OCI-LY1 (cell line): ENCODE results near the gene VPS52.
A peak's percentile ranks its signal among the peaks of the same experiment; 100 is the strongest.

ENCODE experiments used
- H2AFZ ChIP-seq: fragments of 200-600 bp; sonication (generic), shearing (Covaris generic); 2 replicates; pipeline ENCODE4 v1.6.0; 2014; ENCODE audit warnings: antibody characterized with exemption, mild to moderate bottlenecking, low read length
- H3F3A ChIP-seq: fragments of 200-600 bp; sonication (generic), shearing (Covaris generic); 2 replicates; pipeline ENCODE4 v1.6.0; 2014; ENCODE audit warnings: mild to moderate bottlenecking, antibody characterized with exemption, low read length, moderate library complexity; ENCODE audit not compliant: insufficient read depth
- H3K27ac ChIP-seq: fragments of 200-600 bp; sonication (generic); 2 replicates; pipeline ENCODE4 v1.5.1; 2014; ENCODE audit warnings: low read length, mixed run types, mild to moderate bottlenecking, low read depth; ENCODE audit not compliant: poor library complexity, severe bottlenecking
- H3K27me3 ChIP-seq: fragments of 200-600 bp; sonication (generic); 2 replicates; pipeline ENCODE4 v1.6.0; 2014; ENCODE audit warnings: antibody characterized with exemption, mild to moderate bottlenecking, low read length, moderate library complexity; ENCODE audit not compliant: insufficient read depth
- H3K36me3 ChIP-seq: fragments of 200-600 bp; sonication (generic); 2 replicates; pipeline ENCODE4 v1.6.1; 2014; ENCODE audit warnings: mild to moderate bottlenecking, antibody characterized with exemption, low read length, moderate library complexity, mixed read lengths; ENCODE audit not compliant: insufficient read depth
- H3K4me1 ChIP-seq: fragments of 200-600 bp; sonication (generic); 2 replicates; pipeline ENCODE4 v1.5.1; 2014; ENCODE audit warnings: mild to moderate bottlenecking, low read length, moderate library complexity; ENCODE audit not compliant: insufficient read depth, severe bottlenecking
- H3K4me2 ChIP-seq: fragments of 200-600 bp; sonication (generic), shearing (Covaris generic); 2 replicates; pipeline ENCODE4 v1.6.1; 2014; ENCODE audit warnings: low read length
- H3K4me3 ChIP-seq: fragments of 200-600 bp; sonication (generic); 2 replicates; pipeline ENCODE4 v1.5.1; 2014; ENCODE audit warnings: low read length, low read depth, mild to moderate bottlenecking, mixed read lengths; ENCODE audit not compliant: poor library complexity, severe bottlenecking
- H3K79me2 ChIP-seq: fragments of 200-600 bp; shearing (Covaris generic); 2 replicates; pipeline ENCODE4 v1.6.1; 2016; ENCODE audit warnings: mixed run types, low read length, mixed read lengths; ENCODE audit not compliant: insufficient read depth
- H3K9ac ChIP-seq: fragments of 200-600 bp; sonication (generic), shearing (Covaris generic); 2 replicates; pipeline ENCODE4 v1.6.1; 2014; ENCODE audit warnings: mild to moderate bottlenecking, low read length, mixed read lengths
- H3K9me2 ChIP-seq: fragments of 200-600 bp; sonication (generic), shearing (Covaris generic); 2 replicates; pipeline ENCODE4 v1.6.1; 2014; ENCODE audit warnings: low read depth, mild to moderate bottlenecking, low read length, mixed read lengths
- H3K9me3 ChIP-seq: fragments of 200-600 bp; shearing (Covaris generic); 2 replicates; pipeline ENCODE4 v1.6.1; 2014; ENCODE audit warnings: low read length, mixed read lengths
- H4K20me1 ChIP-seq: fragments of 200-600 bp; sonication (generic), shearing (Covaris generic); 2 replicates; pipeline ENCODE4 v1.6.0; 2016; ENCODE audit warnings: mild to moderate bottlenecking, low read length; ENCODE audit not compliant: insufficient read depth
- CTCF ChIP-seq: fragments of 200-600 bp; sonication (generic), shearing (Covaris generic); IDR thresholded peaks from 2 replicates; pipeline ENCODE4 v1.5.1; 2017; ENCODE audit warnings: mild to moderate bottlenecking, antibody characterized with exemption, low read length, moderate library complexity, mixed read lengths
- EZH2 ChIP-seq: fragments of 200-600 bp; sonication (generic), shearing (Covaris generic); IDR thresholded peaks from 2 replicates; pipeline ENCODE4 v1.8.0; 2017; ENCODE audit warnings: borderline replicate concordance, mixed run types, mild to moderate bottlenecking, antibody characterized with exemption, low read length, moderate library complexity, mixed read lengths

Gene VPS52

GRCh38 chr6:33213166-33213988 is 58.3 kb downstream of the VPS52 start:
- no peaks in the 10 kb centered on the region for H3K9me3 ChIP-seq
- H3F3A ChIP-seq, result no peaks in the 10 kb centered on the region
- H2AFZ ChIP-seq, result no peak overlapping the region
- no peak overlapping the region for H3K9ac ChIP-seq
- no peaks in the 10 kb centered on the region for H3K79me2 ChIP-seq
- H3K4me2 ChIP-seq, result peak overlapping the region; percentile 6; the same call in 1 of the 2 replicates
- TF ChIP-seq EZH2, result no peak
- no peak for TF ChIP-seq CTCF
- no peak overlapping the region for H3K4me3 ChIP-seq
- H3K27me3 ChIP-seq, result 0 out of 2 replicates have a peak, but pooled peaks cover 3% of the 10 kb centered on the region
- peaks cover 7% of the 10 kb centered on the region for H3K4me1 ChIP-seq
- H3K27ac ChIP-seq, result no peak overlapping the region
- no peaks in the 10 kb centered on the region for H3K9me2 ChIP-seq
- H4K20me1 ChIP-seq, result no peaks in the 10 kb centered on the region
- H3K36me3 ChIP-seq, result peaks cover 14% of the 10 kb centered on the region

GRCh38 chr6:33212857-33213165 is 58.9 kb downstream of the VPS52 start:
- Histone ChIP-seq H3K27ac (no peak overlapping the region), H3K36me3 (peaks cover 14% of the 10 kb centered on the region), H3K9me3 (no peaks in the 10 kb centered on the region), H3K4me3 (no peak overlapping the region), H3K9ac (no peak overlapping the region), H2AFZ (no peak overlapping the region), H3K27me3 (0 out of 2 replicates have a peak, but pooled peaks cover 3% of the 10 kb centered on the region), H3K9me2 (no peaks in the 10 kb centered on the region), H3K79me2 (no peaks in the 10 kb centered on the region), H3K4me2 (no peak overlapping the region; the same call in 1 of the 2 replicates), H4K20me1 (no peaks in the 10 kb centered on the region), H3K4me1 (peaks cover 10% of the 10 kb centered on the region), H3F3A (no peaks in the 10 kb centered on the region)
- TF ChIP-seq EZH2 (no peak), CTCF (no peak)

GRCh38 chr6:33211666-33212422 is 59.8 kb downstream of the VPS52 start:
- Histone ChIP-seq H3K4me3 (no peak overlapping the region), H3K4me1 (peaks cover 19% of the 10 kb centered on the region), H3K79me2 (no peaks in the 10 kb centered on the region), H3K9me3 (no peaks in the 10 kb centered on the region), H3F3A (no peaks in the 10 kb centered on the region), H3K27ac (no peak overlapping the region), H3K36me3 (peaks cover 14% of the 10 kb centered on the region), H4K20me1 (no peaks in the 10 kb centered on the region), H3K4me2 (no peak overlapping the region), H2AFZ (no peak overlapping the region), H3K9ac (no peak overlapping the region), H3K9me2 (no peaks in the 10 kb centered on the region), H3K27me3 (no peaks in the 10 kb centered on the region)
- TF ChIP-seq EZH2 (no peak), CTCF (no peak)
